Liver (tissue), 9 donors: ENCODE data around the gene IFI27. TPM values are rescaled to one million over a fixed set of nuclear protein-coding genes. Genes with fewer than 3 reads are reported as not detected.

Experiments used
- DNase-seq: peaks from one replicate; pipeline ENCODE4 v3.0.0-alpha.2; 2017; ENCODE audit warnings: low spot score
- H3K27ac ChIP-seq, 2 donors: one replicate each; pipeline ENCODE4 v1.7.0; 2013; ENCODE audit warnings: inconsistent platforms in 2 of 2, low read length in 2 of 2, control low read depth in 1 of 2, low read depth in 1 of 2, mild to moderate bottlenecking in 1 of 2
- H3K27me3 ChIP-seq, 4 donors: one replicate each; pipeline versions ENCODE4 v1.6.1 to v1.7.0; 2013; ENCODE audit warnings: low read length in 3 of 4, inconsistent platforms in 1 of 4, mild to moderate bottlenecking in 1 of 4, moderate library complexity in 1 of 4; ENCODE audit not compliant: control insufficient read depth in 4 of 4, insufficient read depth in 4 of 4
- H3K36me3 ChIP-seq, 4 donors: one replicate each; pipeline versions ENCODE4 v1.6.1 to v1.7.0; 2013; ENCODE audit warnings: low read length in 3 of 4, mild to moderate bottlenecking in 3 of 4, low read depth in 1 of 4, moderate library complexity in 1 of 4; ENCODE audit not compliant: control insufficient read depth in 4 of 4, insufficient read depth in 3 of 4
- H3K4me1 ChIP-seq, 4 donors: one replicate each; pipeline versions ENCODE4 v1.6.1 to v1.7.0; 2013; ENCODE audit warnings: low read length in 3 of 4, mild to moderate bottlenecking in 3 of 4, moderate library complexity in 1 of 4; ENCODE audit not compliant: control insufficient read depth in 4 of 4, insufficient read depth in 4 of 4
- H3K4me3 ChIP-seq, 3 donors: one replicate each; pipeline versions ENCODE4 v1.6.1 to v1.7.0; 2013; ENCODE audit warnings: low read length in 3 of 3, control low read depth in 1 of 3, low read depth in 1 of 3, mild to moderate bottlenecking in 1 of 3
- H3K9ac ChIP-seq, 2 donors: one replicate each; pipeline ENCODE4 v1.7.0; 2013; ENCODE audit warnings: low read length in 2 of 2, mild to moderate bottlenecking in 2 of 2, moderate library complexity in 2 of 2, control low read depth in 1 of 2, low read depth in 1 of 2
- H3K9me3 ChIP-seq, 4 donors: one replicate each; pipeline versions ENCODE4 v1.6.1 to v1.7.0; 2013; ENCODE audit warnings: low read length in 3 of 4; ENCODE audit not compliant: control insufficient read depth in 4 of 4
- ATF3 ChIP-seq: IDR thresholded peaks from 2 replicates; pipeline ENCODE4 v1.6.1; 2016; ENCODE audit warnings: antibody characterized with exemption
- CTCF ChIP-seq: fragments of 150-350 bp; IDR thresholded peaks from 2 replicates; pipeline ENCODE4 v1.5.1; 2017; ENCODE audit warnings: improper control_type of control experiment, low read depth, low read length; ENCODE audit not compliant: missing input control
- EGR1 ChIP-seq, 2 donors: IDR thresholded peaks; 2 replicates each; pipeline ENCODE4 v1.6.1; 2016 to 2018; ENCODE audit warnings: antibody characterized with exemption in 2 of 2, low read depth in 2 of 2
- FOXA2 ChIP-seq: IDR thresholded peaks from 2 replicates; pipeline ENCODE4 v1.6.1; 2016; ENCODE audit warnings: antibody characterized with exemption
- GABPA ChIP-seq, 2 donors: IDR thresholded peaks in 1 of 2; conservative IDR thresholded peaks in 1 of 2; 2 replicates each; pipeline ENCODE4 v1.6.1; 2016; ENCODE audit warnings: antibody characterized with exemption in 2 of 2, mild to moderate bottlenecking in 1 of 2, moderate library complexity in 1 of 2
- HNF4A ChIP-seq, 2 donors: conservative IDR thresholded peaks; 2 replicates each; pipeline ENCODE4 v1.6.1; 2016; ENCODE audit warnings: antibody characterized with exemption in 2 of 2, mild to moderate bottlenecking in 2 of 2
- HNF4G ChIP-seq: IDR thresholded peaks from 2 replicates; pipeline ENCODE4 v1.6.1; 2016; ENCODE audit warnings: antibody characterized with exemption
- JUND ChIP-seq, 2 donors: IDR thresholded peaks; 2 replicates each; pipeline ENCODE4 v1.6.1; 2016; ENCODE audit warnings: antibody characterized with exemption in 2 of 2
- NR2F2 ChIP-seq: IDR thresholded peaks from 2 replicates; pipeline ENCODE4 v1.6.1; 2016; ENCODE audit warnings: antibody characterized with exemption
- RAD21 ChIP-seq, 2 donors: IDR thresholded peaks; 2 replicates each; pipeline ENCODE4 v1.6.1; 2016; ENCODE audit warnings: antibody characterized with exemption in 2 of 2, mild to moderate bottlenecking in 2 of 2
- REST ChIP-seq: IDR thresholded peaks from 2 replicates; pipeline ENCODE4 v1.6.1; 2016; ENCODE audit warnings: antibody characterized with exemption, mild to moderate bottlenecking
- RXRA ChIP-seq, 2 donors: IDR thresholded peaks; 2 replicates each; pipeline ENCODE4 v1.6.1; 2017 to 2018; ENCODE audit warnings: antibody characterized with exemption in 2 of 2, mild to moderate bottlenecking in 1 of 2
- TAF1 ChIP-seq: conservative IDR thresholded peaks from 2 replicates; pipeline ENCODE4 v1.6.1; 2016; ENCODE audit warnings: antibody characterized with exemption, mild to moderate bottlenecking
- YY1 ChIP-seq: IDR thresholded peaks from 2 replicates; pipeline ENCODE4 v1.6.1; 2016; ENCODE audit warnings: antibody characterized with exemption, mild to moderate bottlenecking
- WGBS: extraction: QIAGEN DNeasy Blood & Tissue Kit; methylation state at CpG from one replicate; pipeline ENCODE4 v1.1.7; 2013; 5-methylcytosine and 5-hydroxymethylcytosine counted together
- polyA plus RNA-seq, 2 donors: library from polyadenylated mRNA; stranded (reverse) in 1 of 2; unstranded in 1 of 2; fragments of 200-250 nt in 1 of 2; fragments of >200 nt in 1 of 2; fragmentation: Nextera tagmentation in 1 of 2; extraction: Ambion mirVana in 1 of 2; gene quantifications; one replicate each; pipeline versions ENCODE4 v1.2.1 to v1.2.3, GENCODE V29; 2013 to 2015
- total RNA-seq, 2 donors: library from RNA; depleted of rRNA; stranded (reverse); fragments of >200 nt; gene quantifications; one replicate each; pipeline ENCODE4 v1.2.3, GENCODE V29; 2014
- donor health status: healthy.
- donor health status: healthy.
- donor health status: healthy.
- donor health status: healthy.
- donor health status: healthy.

Gene IFI27
- total and polyA plus RNA-seq, 4 donors = 12.7 to 170 (median 42.2) TPM

- TF ChIP-seq REST = no peak
- TF ChIP-seq RAD21 (IDR thresholded peaks at IDR 0.05) = no peak
Observed at GRCh38 chr14:94161058-94161457, 50.5 kb downstream of the IFI27 start (continued).

- Histone ChIP-seq H3K4me1 (peaks cover 0 to 6% (median 3%) of the 10 kb centered on the region in 4 donors), H3K9me3 (no peaks in the 10 kb centered on the region), H3K36me3 (no peaks in the 10 kb centered on the region), H3K4me3 (no peak overlapping the region), H3K27me3 (no peaks in the 10 kb centered on the region), H3K9ac (no peak overlapping the region), H3K27ac (no peak overlapping the region)
- TF ChIP-seq HNF4A (conservative IDR thresholded peaks at IDR 0.05) = no peak
- TF ChIP-seq EGR1 (IDR thresholded peaks at IDR 0.05; ENCODE audit: low read depth in 2 of 2) = no peak
- TF ChIP-seq CTCF = no peak
- no peak for TF ChIP-seq RAD21 (IDR thresholded peaks at IDR 0.05)
- no peak for TF ChIP-seq GABPA (IDR thresholded peaks at IDR 0.05 in 1 of 2, conservative IDR thresholded peaks at IDR 0.05 in 1 of 2)
- no peak for TF ChIP-seq FOXA2
- no peak for TF ChIP-seq JUND (IDR thresholded peaks at IDR 0.05)
- TF ChIP-seq ATF3 = no peak
- no peak for TF ChIP-seq TAF1
- WGBS = 2% methylated on average over 2 of the region's 2 CpGs
- DNase-seq = no peak
Observed at GRCh38 chr14:94161981-94162380, 51.4 kb downstream of the IFI27 start.

GRCh38 chr14:94162466-94162865 is 51.9 kb downstream of the IFI27 start:
- H3K9me3 ChIP-seq = no peaks in the 10 kb centered on the region
- no peak overlapping the region for H3K4me3 ChIP-seq
- H3K36me3 ChIP-seq = no peaks in the 10 kb centered on the region
- no peak overlapping the region for H3K9ac ChIP-seq
- H3K4me1 ChIP-seq = peaks cover 0 to 6% (median 3%) of the 10 kb centered on the region in 4 donors
- H3K27me3 ChIP-seq = no peaks in the 10 kb centered on the region
- no peak overlapping the region for H3K27ac ChIP-seq
- TF ChIP-seq HNF4G (no peak), EGR1 (IDR thresholded peaks at IDR 0.05; ENCODE audit: low read depth in 2 of 2) (no peak), GABPA (IDR thresholded peaks at IDR 0.05 in 1 of 2, conservative IDR thresholded peaks at IDR 0.05 in 1 of 2) (no peak), NR2F2 (no peak), TAF1 (no peak), YY1 (no peak), RXRA (IDR thresholded peaks at IDR 0.05) (no peak), HNF4A (conservative IDR thresholded peaks at IDR 0.05) (no peak)
- no peak for DNase-seq
- whole genome bisulfite sequencing = 86% methylated on average over 5 of the region's 5 CpGs
